HepG2 (cell line): ENCODE data around the gene ANKRD35. TPM values are rescaled to one million over a fixed set of nuclear protein-coding genes. Genes with fewer than 3 reads are reported as not detected.
A peak's percentile ranks its signal among the peaks of the same experiment; 100 is the strongest.

Source experiments
- ATF4 ChIP-seq, 2 experiments: fragments of 450-650 bp in 1 of 2; sonication (generic) in 1 of 2; formaldehyde crosslinking; IDR thresholded peaks; 2 replicates each; pipeline versions ENCODE4 v1.5.0 to v1.8.0; 2020 to 2022; ENCODE audit warnings: mild to moderate bottlenecking in 1 of 2, missing genetic modification reagents in 1 of 2
- BRCA1 ChIP-seq: sonication (generic); formaldehyde crosslinking; IDR thresholded peaks from 2 replicates; pipeline ENCODE4 v1.4.0; 2020; ENCODE audit warnings: missing genetic modification reagents
- DBP ChIP-seq: sonication (generic); formaldehyde crosslinking; IDR thresholded peaks from 2 replicates; pipeline ENCODE4 v1.4.0; 2020; ENCODE audit warnings: missing genetic modification reagents; ENCODE audit errors: not compliant biosample characterization
- ELF1 ChIP-seq: sonication (generic); formaldehyde crosslinking; IDR thresholded peaks from 2 replicates; pipeline ENCODE4 v1.4.0; 2020; ENCODE audit warnings: missing genetic modification reagents
- HNRNPK ChIP-seq: fragments of 200-400 bp; formaldehyde crosslinking; IDR thresholded peaks from 2 replicates; pipeline ENCODE4 v1.6.1; 2018; ENCODE audit warnings: low read length, low read depth, moderate library complexity, mild to moderate bottlenecking; ENCODE audit not compliant: poor library complexity, severe bottlenecking
- HOXD1 ChIP-seq: sonication (generic); formaldehyde crosslinking; IDR thresholded peaks from 2 replicates; pipeline ENCODE4 v1.5.0; 2020; ENCODE audit warnings: missing genetic modification reagents
- KAT2B ChIP-seq: fragments of 150-350 bp; IDR thresholded peaks from 2 replicates; pipeline ENCODE4 v1.6.1; 2014; ENCODE audit warnings: low read depth, low read length, borderline replicate concordance
- LRRFIP1 ChIP-seq: sonication (generic); formaldehyde crosslinking; conservative IDR thresholded peaks from 2 replicates; pipeline ENCODE4 v1.4.0; 2020; ENCODE audit warnings: missing genetic modification reagents
- MAX ChIP-seq: IDR thresholded peaks from 2 replicates; pipeline ENCODE4 v1.6.1; 2012; ENCODE audit warnings: inconsistent platforms
- NCOA1 ChIP-seq: sonication (generic); formaldehyde crosslinking; IDR thresholded peaks from 2 replicates; pipeline ENCODE4 v1.9.0; 2021; ENCODE audit warnings: missing genetic modification reagents
- NCOA5 ChIP-seq: sonication (generic); formaldehyde crosslinking; IDR thresholded peaks from 2 replicates; pipeline ENCODE4 v1.4.0; 2020; ENCODE audit warnings: missing genetic modification reagents
- RCOR2 ChIP-seq: IDR thresholded peaks from 2 replicates; pipeline ENCODE4 v1.6.1; 2016; ENCODE audit warnings: missing biosample characterization, missing genetic modification reagents
- RNF2 ChIP-seq: fragments of 450-650 bp; conservative IDR thresholded peaks from 2 replicates; pipeline ENCODE4 v1.6.1; 2016; ENCODE audit warnings: low read depth
- SKI ChIP-seq: fragments of 450-650 bp; IDR thresholded peaks from one replicate; pipeline ENCODE4 v1.6.1; 2018; ENCODE audit warnings: mild to moderate bottlenecking; ENCODE audit not compliant: partially characterized antibody
- SMAD1 ChIP-seq: sonication (generic); formaldehyde crosslinking; IDR thresholded peaks from 2 replicates; pipeline ENCODE4 v1.4.0; 2020; ENCODE audit warnings: missing genetic modification reagents, low read depth, mild to moderate bottlenecking, borderline replicate concordance
- SMARCC2 ChIP-seq: fragments of 450-650 bp; IDR thresholded peaks from 2 replicates; pipeline ENCODE4 v1.6.1; 2017; ENCODE audit warnings: antibody characterized with exemption, mild to moderate bottlenecking
- SRSF4 ChIP-seq: fragments of 200-400 bp; formaldehyde crosslinking; IDR thresholded peaks from one replicate; pipeline ENCODE4 v1.6.1; 2018; ENCODE audit warnings: mild to moderate bottlenecking, low read depth, low read length, moderate library complexity; ENCODE audit not compliant: poor library complexity, severe bottlenecking
- TAF15 ChIP-seq: fragments of 200-400 bp; formaldehyde crosslinking; IDR thresholded peaks from one replicate; pipeline ENCODE4 v1.6.1; 2018; ENCODE audit warnings: mild to moderate bottlenecking, low read depth, low read length; ENCODE audit not compliant: poor library complexity, severe bottlenecking
- TCF12 ChIP-seq, 2 experiments: fragments of 450-650 bp in 1 of 2; sonication (generic) in 1 of 2; formaldehyde crosslinking in 1 of 2; IDR thresholded peaks; 2 replicates each; pipeline versions ENCODE4 v1.6.1 to v1.8.0; 2017 to 2022; ENCODE audit warnings: antibody characterized with exemption in 1 of 2, mild to moderate bottlenecking in 1 of 2, missing genetic modification reagents in 1 of 2, moderate library complexity in 1 of 2
- TP53 ChIP-seq: sonication (generic); formaldehyde crosslinking; conservative IDR thresholded peaks from 2 replicates; pipeline ENCODE4 v1.4.0; 2020; ENCODE audit warnings: missing genetic modification reagents
- YEATS2 ChIP-seq: sonication (generic); formaldehyde crosslinking; IDR thresholded peaks from 2 replicates; pipeline ENCODE4 v1.4.0; 2020; ENCODE audit warnings: missing genetic modification reagents, borderline replicate concordance
- ZFP36L1 ChIP-seq: sonication (generic); formaldehyde crosslinking; IDR thresholded peaks from 2 replicates; pipeline ENCODE4 v1.8.0; 2022; ENCODE audit warnings: mild to moderate bottlenecking, missing genetic modification reagents, moderate library complexity
- ZNF343 ChIP-seq: sonication (generic); formaldehyde crosslinking; IDR thresholded peaks from 2 replicates; pipeline ENCODE4 v1.4.0; 2020; ENCODE audit warnings: mild to moderate bottlenecking, missing genetic modification reagents
- ZNF776 ChIP-seq: sonication (generic); formaldehyde crosslinking; IDR thresholded peaks from 2 replicates; pipeline ENCODE4 v1.4.0; 2020; ENCODE audit warnings: mild to moderate bottlenecking, missing genetic modification reagents
- polyA plus RNA-seq, 8 experiments: library from polyadenylated mRNA; depleted of rRNA in 3 of 8; stranded (reverse) in 7 of 8; unstranded in 1 of 8; fragments of >200 nt; fragmentation: Illumina TruSeq in 4 of 8; extraction: Trizol in 4 of 8; gene quantifications; 2 replicates each; pipeline versions ENCODE4 v1.2.1 to v1.2.3, GENCODE V29; 2011 to 2016; ENCODE audit warnings: low read depth in 4 of 8, missing spikeins in 1 of 8, mixed read lengths in 1 of 8; ENCODE audit not compliant: insufficient read depth in 1 of 8
- total RNA-seq, 5 experiments: library from RNA; depleted of rRNA; stranded (reverse); fragments of >200 nt; fragmentation: Illumina TruSeq; extraction: Trizol; gene quantifications; 2 replicates each; pipeline ENCODE4 v1.2.3, GENCODE V29; 2016; ENCODE audit warnings: low read depth in 1 of 5
- TF ChIP-seq, protein P1 (sequence below): sonication (generic); formaldehyde crosslinking; IDR thresholded peaks from 2 replicates; pipeline ENCODE4 v1.8.1; 2023; ENCODE audit warnings: mild to moderate bottlenecking, missing genetic modification reagents, borderline replicate concordance

The ANKRD35 gene
- total and polyA plus RNA-seq, 2 of the 13 experiments (the other 11 are each of a cell fraction or from before 2014, with no cell fraction given): 0.02 TPM; not detected in 1

- TF ChIP-seq RCOR2 (CRISPR knock-in tag) (no peak), HNRNPK (no peak), HOXD1 (CRISPR knock-in tag) (peak; percentile 89), BRCA1 (CRISPR knock-in tag) (0 out of 2 replicates have a peak, but pooled peaks have one; percentile 37), ZFP36L1 (CRISPR knock-in tag) (no peak), TAF15 (no peak), RNF2 (no peak; the same call in 1 of the 2 replicates), SRSF4 (no peak), SMARCC2 (no peak), YEATS2 (CRISPR knock-in tag) (peak; percentile 91), NCOA5 (CRISPR knock-in tag) (no peak), MAX (peak; percentile 78), ATF4 (CRISPR knock-in tag; IDR thresholded peaks at IDR 0.05) (0 out of 4 replicates have a peak, but pooled peaks of 1 of the 2 experiments have one; percentile 37), KAT2B (no peak), ELF1 (CRISPR knock-in tag) (peak; percentile 81), SKI (peak; percentile 43), ZNF776 (CRISPR knock-in tag) (peak; percentile 31; the same call in 1 of the 2 replicates), ZNF343 (0 out of 2 replicates have a peak, but pooled peaks have one; percentile 71), TP53 (no peak), NCOA1 (CRISPR knock-in tag) (no peak), LRRFIP1 (CRISPR knock-in tag) (no peak), TCF12 (IDR thresholded peaks at IDR 0.05) (no peak), TCF12 (CRISPR knock-in tag; IDR thresholded peaks at IDR 0.05) (0 out of 2 replicates have a peak, but pooled peaks have one; percentile 29), DBP (CRISPR knock-in tag) (no peak), SMAD1 (CRISPR knock-in tag) (no peak)
- TF ChIP-seq, protein P1, sequence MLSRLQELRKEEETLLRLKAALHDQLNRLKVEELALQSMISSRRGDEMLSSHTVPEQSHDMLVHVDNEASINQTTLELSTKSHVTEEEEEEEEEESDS: no peak
Measured at GRCh38 chr1:145823565-145824498, 61.8 kb downstream of the ANKRD35 start, which contains the start of the genes POLR3C and RNF115 (continued).
